ENCODE results near the gene ASXL3. TPM values are rescaled to one million over a fixed set of nuclear protein-coding genes. Genes with fewer than 3 reads are reported as not detected.

Gene ASXL3
- total and polyA plus RNA-seq, 4 donors: 0.08 to 16.3 (median 1.8) TPM

DNA sequence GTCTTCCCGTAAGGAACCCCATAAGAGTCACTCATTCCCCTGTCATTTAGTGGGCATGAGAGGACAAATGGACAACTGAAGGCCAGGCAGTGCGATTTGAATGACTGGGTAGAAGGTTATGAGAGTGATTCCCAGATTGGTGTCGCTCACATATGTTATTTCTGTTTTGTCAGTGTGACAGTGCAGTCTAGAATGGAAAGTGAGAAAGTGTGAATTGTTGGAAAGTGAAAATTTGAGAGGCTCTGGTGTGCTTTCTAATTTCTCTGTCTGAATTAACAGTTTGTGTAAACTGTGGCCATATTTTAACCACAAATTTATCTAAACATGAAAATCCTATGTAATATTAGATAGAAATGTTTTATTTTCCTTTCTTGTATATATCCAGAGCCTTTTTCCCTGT is 49.1 kb downstream of the ASXL3 start:
- peaks cover 0 to 4% (median 0%) of the 10 kb centered on the region in 5 donors for H3K4me1 ChIP-seq (ENCODE audit: control insufficient read depth in 5 of 5, insufficient read depth in 5 of 5, low read length in 5 of 5)
- H3K4me3 ChIP-seq: no peak overlapping the region
- no peak overlapping the region for H3K27ac ChIP-seq (ENCODE audit: low read depth in 1 of 2, low read length in 1 of 2)
- no peak overlapping the region for H3K9ac ChIP-seq (ENCODE audit: insufficient read depth in 1 of 2, low read length in 2 of 2)
- WGBS, 2 donors: 88 to 94% methylated on average over 3 of the region's 3 CpGs
- H3K9me3 ChIP-seq (ENCODE audit: control insufficient read depth in 4 of 4, insufficient read depth in 3 of 4, low read length in 3 of 4): no peaks in the 10 kb centered on the region
- DNase-seq (no peak), ATAC-seq (ENCODE audit: insufficient read depth, low FRiP score) (no peak)
- no peak for TF ChIP-seq CTCF (IDR thresholded peaks at IDR 0.05; ENCODE audit: control extremely low read depth, extremely low read depth)
- H3K27me3 ChIP-seq (ENCODE audit: control insufficient read depth in 3 of 3, insufficient read depth in 3 of 3, low read length in 2 of 3): no peaks in the 10 kb centered on the region
- H3K36me3 ChIP-seq (ENCODE audit: control insufficient read depth in 4 of 4, insufficient read depth in 4 of 4, low read length in 4 of 4): peaks cover 0 to 2% (median 0%) of the 10 kb centered on the region in 4 donors

DNA sequence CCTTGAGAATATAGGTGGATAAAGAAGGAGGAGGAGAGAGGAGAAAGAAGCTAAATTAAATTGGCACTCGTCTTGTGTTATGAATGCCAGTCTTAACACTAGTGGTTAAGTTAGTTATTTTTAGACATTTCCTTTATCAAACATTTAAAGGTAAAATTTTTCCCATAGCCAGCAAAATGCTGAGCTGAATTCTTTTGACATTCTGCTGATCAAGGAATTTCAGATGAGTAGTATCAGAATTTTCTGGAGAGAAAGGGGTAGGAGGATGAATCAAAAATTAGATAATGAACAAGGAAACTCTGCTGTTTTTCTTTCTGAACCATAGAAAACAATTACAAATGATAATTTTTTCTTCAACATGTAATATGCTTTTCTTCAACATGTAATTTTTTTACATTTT is 52.5 kb downstream of the ASXL3 start:
- H3K4me3 ChIP-seq: no peak overlapping the region
- ATAC-seq (ENCODE audit: insufficient read depth, low FRiP score) (no peak), DNase-seq (no peak)
- H3K4me1 ChIP-seq (ENCODE audit: control insufficient read depth in 5 of 5, insufficient read depth in 5 of 5, low read length in 5 of 5): peaks cover 0 to 4% (median 0%) of the 10 kb centered on the region in 5 donors
- H3K9me3 ChIP-seq (ENCODE audit: control insufficient read depth in 4 of 4, insufficient read depth in 3 of 4, low read length in 3 of 4): no peaks in the 10 kb centered on the region
- peaks cover 0 to 2% (median 0%) of the 10 kb centered on the region in 4 donors for H3K36me3 ChIP-seq (ENCODE audit: control insufficient read depth in 4 of 4, insufficient read depth in 4 of 4, low read length in 4 of 4)
- H3K9ac ChIP-seq (ENCODE audit: insufficient read depth in 1 of 2, low read length in 2 of 2): no peak overlapping the region
- H3K27me3 ChIP-seq (ENCODE audit: control insufficient read depth in 3 of 3, insufficient read depth in 3 of 3, low read length in 2 of 3): no peaks in the 10 kb centered on the region
- H3K27ac ChIP-seq (ENCODE audit: low read depth in 1 of 2, low read length in 1 of 2): no peak overlapping the region
- TF ChIP-seq CTCF (IDR thresholded peaks at IDR 0.05; ENCODE audit: control extremely low read depth, extremely low read depth): no peak
- 80 to 81% methylated on average over 1 of the region's 1 CpG for WGBS, 2 donors

- H3K4me3 ChIP-seq: no peak overlapping the region
- H3K27ac ChIP-seq (ENCODE audit: low read depth in 1 of 2, low read length in 1 of 2): no peak overlapping the region
- DNase-seq: no peak
- TF ChIP-seq CTCF (IDR thresholded peaks at IDR 0.05; ENCODE audit: control extremely low read depth, extremely low read depth): no peak
- no peaks in the 10 kb centered on the region for H3K36me3 ChIP-seq (ENCODE audit: control insufficient read depth in 4 of 4, insufficient read depth in 4 of 4, low read length in 4 of 4)
- ATAC-seq (ENCODE audit: insufficient read depth, low FRiP score): no peak
- no peak overlapping the region for H3K9ac ChIP-seq (ENCODE audit: insufficient read depth in 1 of 2, low read length in 2 of 2)
- no peaks in the 10 kb centered on the region for H3K9me3 ChIP-seq (ENCODE audit: control insufficient read depth in 4 of 4, insufficient read depth in 3 of 4, low read length in 3 of 4)
- peaks cover 0 to 19% (median 0%) of the 10 kb centered on the region in 5 donors for H3K4me1 ChIP-seq (ENCODE audit: control insufficient read depth in 5 of 5, insufficient read depth in 5 of 5, low read length in 5 of 5)
- no peaks in the 10 kb centered on the region for H3K27me3 ChIP-seq (ENCODE audit: control insufficient read depth in 3 of 3, insufficient read depth in 3 of 3, low read length in 2 of 3)
- 78 to 86% methylated on average over 3 of the region's 3 CpGs for WGBS, 2 donors
These were observed 63.1 kb downstream of the ASXL3 start for GRCh38 chr18:33641141-33641540.

GRCh38 chr18:33644494-33644893 is 66.5 kb downstream of the ASXL3 start:
- H3K9me3 ChIP-seq (ENCODE audit: control insufficient read depth in 4 of 4, insufficient read depth in 3 of 4, low read length in 3 of 4): no peaks in the 10 kb centered on the region
- H3K4me1 ChIP-seq (ENCODE audit: control insufficient read depth in 5 of 5, insufficient read depth in 5 of 5, low read length in 5 of 5): peaks cover 0 to 19% (median 0%) of the 10 kb centered on the region in 5 donors
- WGBS, 2 donors: 86 to 98% methylated on average over 2 of the region's 2 CpGs
- H3K27ac ChIP-seq (ENCODE audit: low read depth in 1 of 2, low read length in 1 of 2): no peak overlapping the region
- H3K9ac ChIP-seq (ENCODE audit: insufficient read depth in 1 of 2, low read length in 2 of 2): no peak overlapping the region
- TF ChIP-seq CTCF (IDR thresholded peaks at IDR 0.05; ENCODE audit: control extremely low read depth, extremely low read depth): no peak
- no peaks in the 10 kb centered on the region for H3K27me3 ChIP-seq (ENCODE audit: control insufficient read depth in 3 of 3, insufficient read depth in 3 of 3, low read length in 2 of 3)
- ATAC-seq (ENCODE audit: insufficient read depth, low FRiP score) (no peak), DNase-seq (no peak)
- H3K4me3 ChIP-seq: no peak overlapping the region
- no peaks in the 10 kb centered on the region for H3K36me3 ChIP-seq (ENCODE audit: control insufficient read depth in 4 of 4, insufficient read depth in 4 of 4, low read length in 4 of 4)
